ENCODE data around the gene MCM10. TPM values are rescaled to one million over a fixed set of nuclear protein-coding genes. Genes with fewer than 3 reads are reported as not detected.

MCM10 gene
- total RNA-seq, 1 donor from 2014 or later: 1.5 TPM

DNA sequence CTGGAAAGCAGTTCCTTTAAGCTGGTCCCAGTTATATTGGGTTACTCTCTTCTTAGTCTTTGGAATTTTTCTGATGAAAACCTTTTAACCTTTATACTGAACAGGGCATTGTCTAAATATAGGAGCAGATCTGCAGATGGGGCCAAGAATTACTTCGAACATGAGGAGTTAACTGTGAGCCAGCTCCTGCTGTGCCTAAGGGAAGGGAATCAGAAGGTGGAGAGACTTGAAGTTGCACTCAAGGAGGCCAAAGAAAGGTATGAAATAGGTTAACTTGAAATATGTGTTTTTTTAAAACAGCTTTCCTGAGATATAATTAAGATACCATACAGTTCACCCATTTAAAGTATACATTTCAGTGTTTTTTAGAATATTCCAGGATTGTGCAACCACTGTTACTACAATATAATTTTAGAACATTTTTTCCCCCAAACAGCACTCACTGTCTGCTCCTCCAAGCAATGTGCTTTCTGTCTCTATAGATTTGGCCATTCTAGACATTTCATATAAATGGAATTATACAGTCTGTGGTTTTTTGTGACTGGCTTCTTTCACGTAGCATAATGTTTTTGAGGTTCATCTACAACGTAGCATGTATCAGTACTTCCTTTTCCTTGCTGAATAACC, 42.5 kb upstream of the MCM10 start:
- no peak for DNase-seq (ENCODE audit: low read depth)
- Histone ChIP-seq H3K4me1 (ENCODE audit: insufficient read depth, low read length) (no peaks in the 10 kb centered on the region), H3K4me3 (ENCODE audit: insufficient read depth, low read depth, low read length) (no peak overlapping the region), H3K27ac (ENCODE audit: low read depth, low read length) (no peak overlapping the region), H3K9me3 (ENCODE audit: insufficient read depth, low read depth, low read length) (no peaks in the 10 kb centered on the region), H2AFZ (ENCODE audit: low read depth, low read length) (no peak overlapping the region), H3K9ac (ENCODE audit: low read length) (no peak overlapping the region), H4K20me1 (ENCODE audit: insufficient read depth, low read length) (peaks cover 16% of the 10 kb centered on the region), H3K79me2 (ENCODE audit: insufficient read depth, low read length) (no peaks in the 10 kb centered on the region), H3K36me3 (ENCODE audit: insufficient read depth, low read length) (peaks cover 49% of the 10 kb centered on the region), H3K4me2 (ENCODE audit: low read length) (no peak overlapping the region), H3K27me3 (ENCODE audit: insufficient read depth, low read length) (no peaks in the 10 kb centered on the region)
- H3K9me3 Mint-ChIP-seq (ENCODE audit: unreplicated experiment): no peaks in the 10 kb centered on the region
- peaks cover 41% of the 10 kb centered on the region for H3K36me3 Mint-ChIP-seq (ENCODE audit: low read depth, unreplicated experiment)
- TF ChIP-seq CTCF (IDR thresholded peaks at IDR 0.05; ENCODE audit: insufficient read depth, low read depth, low read length): no peak
- TF ChIP-seq EZH2 (IDR thresholded peaks at IDR 0.05; ENCODE audit: insufficient read depth, low read length): no peak
- no peak overlapping the region for H3K27ac Mint-ChIP-seq (ENCODE audit: unreplicated experiment)
- no peaks in the 10 kb centered on the region for H3K27me3 Mint-ChIP-seq (ENCODE audit: low read depth, unreplicated experiment)
- H3K4me3 Mint-ChIP-seq (ENCODE audit: unreplicated experiment): no peak overlapping the region
- no peaks in the 10 kb centered on the region for H3K4me1 Mint-ChIP-seq (ENCODE audit: low read depth, unreplicated experiment)
- FAIRE-seq: no peak

DNA sequence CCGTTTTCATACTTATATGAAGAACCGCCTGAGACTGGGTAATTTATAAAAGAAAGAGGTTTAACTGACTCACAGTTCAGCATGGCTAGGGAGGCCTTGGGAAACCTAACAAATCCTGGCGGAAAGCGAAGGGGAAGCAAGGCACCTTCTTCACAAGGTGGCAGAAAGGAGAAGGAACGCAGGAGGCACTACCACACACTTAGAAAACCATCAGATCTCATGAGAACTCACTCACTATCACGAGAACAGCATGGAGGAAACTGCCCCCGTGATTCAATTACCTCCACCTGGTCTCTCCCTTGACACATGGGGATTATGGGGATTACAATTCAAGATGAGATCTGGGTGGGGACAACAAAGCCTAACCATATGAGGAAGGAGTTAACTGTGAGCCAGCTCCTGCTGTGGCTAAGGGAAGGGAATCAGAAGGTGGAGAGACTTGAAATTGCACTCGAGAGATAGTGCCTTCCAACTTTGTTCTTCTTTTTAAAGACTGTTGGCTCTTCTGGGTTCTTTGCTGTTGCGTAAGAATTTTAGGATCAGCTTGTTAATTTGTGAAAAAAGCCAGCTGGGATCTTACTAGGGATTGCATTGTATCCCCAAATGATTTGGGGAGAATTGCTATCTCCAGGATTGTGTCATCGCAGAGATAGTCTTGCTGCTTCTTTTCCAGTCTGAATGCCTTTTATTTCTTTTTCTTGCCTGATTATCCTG, 40.4 kb upstream of the MCM10 start:
- DNase-seq (ENCODE audit: low read depth) (no peak), FAIRE-seq (no peak)
- Mint-ChIP-seq H3K36me3 (ENCODE audit: low read depth, unreplicated experiment) (peaks cover 46% of the 10 kb centered on the region), H3K27ac (ENCODE audit: unreplicated experiment) (no peak overlapping the region), H3K27me3 (ENCODE audit: low read depth, unreplicated experiment) (no peaks in the 10 kb centered on the region), H3K9me3 (ENCODE audit: unreplicated experiment) (no peaks in the 10 kb centered on the region), H3K4me1 (ENCODE audit: low read depth, unreplicated experiment) (no peaks in the 10 kb centered on the region), H3K4me3 (ENCODE audit: unreplicated experiment) (no peak overlapping the region)
- Histone ChIP-seq H3K79me2 (ENCODE audit: insufficient read depth, low read length) (no peaks in the 10 kb centered on the region), H3K4me3 (ENCODE audit: insufficient read depth, low read depth, low read length) (no peak overlapping the region), H2AFZ (ENCODE audit: low read depth, low read length) (no peak overlapping the region), H4K20me1 (ENCODE audit: insufficient read depth, low read length) (peaks cover 17% of the 10 kb centered on the region), H3K4me2 (ENCODE audit: low read length) (no peak overlapping the region), H3K36me3 (ENCODE audit: insufficient read depth, low read length) (peaks cover 55% of the 10 kb centered on the region), H3K9me3 (ENCODE audit: insufficient read depth, low read depth, low read length) (no peaks in the 10 kb centered on the region), H3K9ac (ENCODE audit: low read length) (no peak overlapping the region), H3K27ac (ENCODE audit: low read depth, low read length) (no peak overlapping the region), H3K4me1 (ENCODE audit: insufficient read depth, low read length) (no peaks in the 10 kb centered on the region), H3K27me3 (ENCODE audit: insufficient read depth, low read length) (no peaks in the 10 kb centered on the region)
- TF ChIP-seq EZH2 (IDR thresholded peaks at IDR 0.05; ENCODE audit: insufficient read depth, low read length): no peak
- no peak for TF ChIP-seq CTCF (IDR thresholded peaks at IDR 0.05; ENCODE audit: insufficient read depth, low read depth, low read length)

DNA sequence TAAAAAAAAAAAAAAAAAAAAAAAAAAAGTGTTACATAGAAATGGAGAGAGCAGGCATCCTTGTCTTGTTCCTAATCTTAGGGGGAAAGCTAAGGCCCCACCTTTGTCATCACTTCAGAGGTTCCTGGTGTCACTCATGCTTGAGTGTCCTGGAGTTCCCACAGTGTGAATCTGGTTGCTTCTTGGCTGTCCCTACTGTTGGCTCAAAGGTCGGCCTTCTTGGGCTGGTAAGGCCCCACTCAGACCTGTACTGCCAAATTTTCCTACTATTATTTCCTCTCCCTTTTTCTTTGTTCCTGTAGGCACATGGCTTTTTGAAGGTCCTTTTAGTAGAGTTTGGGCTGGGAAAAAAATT, 39.9 kb upstream of the MCM10 start:
- no peak for TF ChIP-seq EZH2 (IDR thresholded peaks at IDR 0.05; ENCODE audit: insufficient read depth, low read length)
- no peak for TF ChIP-seq CTCF (IDR thresholded peaks at IDR 0.05; ENCODE audit: insufficient read depth, low read depth, low read length)
- no peak overlapping the region for H3K4me3 ChIP-seq (ENCODE audit: insufficient read depth, low read depth, low read length)
- no peaks in the 10 kb centered on the region for H3K79me2 ChIP-seq (ENCODE audit: insufficient read depth, low read length)

More for the DNA sequence above, 39.9 kb upstream of the MCM10 start:
- Histone ChIP-seq H3K9me3 (ENCODE audit: insufficient read depth, low read depth, low read length) (no peaks in the 10 kb centered on the region), H3K27me3 (ENCODE audit: insufficient read depth, low read length) (no peaks in the 10 kb centered on the region), H2AFZ (ENCODE audit: low read depth, low read length) (no peak overlapping the region), H3K36me3 (ENCODE audit: insufficient read depth, low read length) (peaks cover 55% of the 10 kb centered on the region), H3K4me2 (ENCODE audit: low read length) (no peak overlapping the region), H3K9ac (ENCODE audit: low read length) (no peak overlapping the region), H3K4me1 (ENCODE audit: insufficient read depth, low read length) (no peaks in the 10 kb centered on the region), H4K20me1 (ENCODE audit: insufficient read depth, low read length) (peaks cover 17% of the 10 kb centered on the region), H3K27ac (ENCODE audit: low read depth, low read length) (no peak overlapping the region)
- FAIRE-seq: no peak
- Mint-ChIP-seq H3K4me3 (ENCODE audit: unreplicated experiment) (no peak overlapping the region), H3K27ac (ENCODE audit: unreplicated experiment) (no peak overlapping the region), H3K36me3 (ENCODE audit: low read depth, unreplicated experiment) (peaks cover 43% of the 10 kb centered on the region), H3K27me3 (ENCODE audit: low read depth, unreplicated experiment) (no peaks in the 10 kb centered on the region), H3K4me1 (ENCODE audit: low read depth, unreplicated experiment) (no peaks in the 10 kb centered on the region), H3K9me3 (ENCODE audit: unreplicated experiment) (no peaks in the 10 kb centered on the region)
- DNase-seq (ENCODE audit: low read depth): no peak
